Cardiac ventricle fibroblast (primary cell): ENCODE data around the gene CNEP1R1. TPM values are rescaled to one million over a fixed set of nuclear protein-coding genes. Genes with fewer than 3 reads are reported as not detected.

Source experiments
- total RNA-seq: library from RNA; depleted of rRNA; stranded (reverse); fragments of >200 nt; gene quantifications from 2 replicates; pipeline ENCODE4 v1.2.3, GENCODE V29; 2015

The CNEP1R1 gene
- total RNA-seq, result 11.7 and 13.5 TPM in 2 replicates

GRCh38 chr16:50024684-50025536 is at the start of gene CNEP1R1:
Gene CNEP1R1 (plus strand): TSS chr16:50025225. CDS start chr16:50025316, 91 bp downstream.

GRCh38 chr16:50065624-50066481 is 40.8 kb downstream of the CNEP1R1 start, which contains the start of gene HEATR3:
Gene HEATR3 (plus strand): TSS chr16:50065970. CDS start chr16:50066132, 162 bp downstream.

Other genes with a start within 250 kb of the CNEP1R1 start
- 23.2 and 24.3 TPM in 2 replicates for gene ZNF423, start 169.1 kb upstream of the CNEP1R1 start, total RNA-seq
- gene HEATR3, start 40.7 kb downstream of the CNEP1R1 start, total RNA-seq, result 10.4 and 10.9 TPM in 2 replicates
- gene TENT4B, start 128.1 kb downstream of the CNEP1R1 start, total RNA-seq, result 7.0 and 7.7 TPM in 2 replicates
- 16.3 and 34.6 TPM in 2 replicates for gene ADCY7, start 241.3 kb downstream of the CNEP1R1 start, total RNA-seq